Lower leg skin (tissue), 3 donors: ENCODE measurements around the gene JAM3.

Experiments
- CTCF ChIP-seq, 3 donors: fragments of 450-650 bp; IDR thresholded peaks; one replicate each; pipeline ENCODE4 v1.5.1; 2016; ENCODE audit warnings: antibody characterized with exemption in 3 of 3, mild to moderate bottlenecking in 3 of 3, moderate library complexity in 2 of 3
- POLR2A ChIP-seq, 2 donors: fragments of 450-650 bp; IDR thresholded peaks; one replicate each; pipeline ENCODE4 v1.6.1; 2016 to 2017; ENCODE audit warnings: antibody characterized with exemption in 2 of 2, mild to moderate bottlenecking in 1 of 2, moderate library complexity in 1 of 2

- TF ChIP-seq POLR2A (IDR thresholded peaks at IDR 0.05) (no peak), CTCF (IDR thresholded peaks at IDR 0.05) (no peak)
Observed at GRCh38 chr11:134199531-134199930, 130.7 kb downstream of the JAM3 start.
